ENCODE measurements around the gene TRABD. TPM values are rescaled to one million over a fixed set of nuclear protein-coding genes. Genes with fewer than 3 reads are reported as not detected.
A peak's percentile ranks its signal among the peaks of the same experiment; 100 is the strongest.

TRABD gene
- total and polyA plus RNA-seq, 5 experiments from 2014 or later, result 28.7 to 113 (median 46.7) TPM

GRCh38 chr22:50224071-50224470 is 38.4 kb downstream of the TRABD start:
- peaks cover 0 to 51% (median 10%) of the 10 kb centered on the region in 3 donors for H3K36me3 Mint-ChIP-seq
- peak overlapping the region in 1 of 10 donors; percentile 79 for H3K27ac Mint-ChIP-seq
- POLR2A ChIA-PET, result no interaction called here

DNA sequence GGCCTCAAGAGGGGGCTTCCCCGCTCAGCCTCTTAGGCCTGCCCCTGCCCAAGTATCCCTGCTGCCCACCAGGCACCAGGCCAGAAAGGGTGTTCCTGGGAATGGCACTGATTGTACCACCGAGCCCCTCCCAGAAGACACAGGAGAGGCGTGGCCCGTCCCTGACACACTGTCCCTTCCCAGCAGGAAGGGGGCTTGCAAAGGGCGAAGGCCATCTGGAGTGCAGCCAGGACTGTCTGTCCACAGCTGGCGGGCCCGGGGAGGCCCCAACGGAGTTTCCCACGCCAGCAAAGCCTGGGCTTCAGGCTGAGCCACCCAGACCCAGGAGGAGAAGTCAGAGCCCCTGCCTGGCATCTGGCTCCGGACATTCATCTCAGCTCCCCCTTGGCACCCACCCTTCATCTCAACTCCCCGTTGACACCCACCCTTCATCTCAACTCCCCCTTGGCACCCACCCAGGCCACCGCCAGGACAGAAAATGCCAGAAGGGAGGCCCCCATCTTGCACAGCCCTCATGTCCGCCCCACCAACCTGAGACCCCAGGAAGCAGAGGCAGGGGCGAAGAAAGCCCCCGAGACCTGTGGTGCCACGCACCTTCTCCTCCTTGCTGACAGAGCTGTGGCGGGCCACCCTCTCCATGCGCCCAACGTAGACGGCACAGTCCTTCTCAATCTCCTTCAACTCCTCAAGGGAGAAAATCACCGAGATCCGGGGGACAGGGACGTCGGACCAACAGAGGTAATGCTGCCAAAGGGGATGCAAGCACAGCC is 39.7 kb downstream of the TRABD start:
- Mint-ChIP-seq H3K36me3 (peaks cover 0 to 63% (median 10%) of the 10 kb centered on the region in 3 donors), H3K27me3 (no peaks in the 10 kb centered on the region), H3K27ac (peak overlapping the region in 1 of 10 donors; percentile 62), H3K4me1 (peaks cover 3 to 10% (median 8%) of the 10 kb centered on the region in 4 donors), H3K4me3 (no peak overlapping the region), H3K9me3 (no peaks in the 10 kb centered on the region)
- no peak for ATAC-seq
- POLR2A ChIA-PET, result no interaction called here
- DNase-seq, result no peak

More at GRCh38 chr22:50224071-50224470, 38.4 kb downstream of the TRABD start:
- Mint-ChIP-seq H3K4me1 (peaks cover 0 to 11% (median 8%) of the 10 kb centered on the region in 4 donors), H3K27me3 (no peaks in the 10 kb centered on the region), H3K9me3 (no peaks in the 10 kb centered on the region), H3K4me3 (no peak overlapping the region)
- ATAC-seq (no peak), DNase-seq (no peak)

GRCh38 chr22:50226063-50226874 is 40.6 kb downstream of the TRABD start:
- DNase-seq, result no peak
- H3K4me3 Mint-ChIP-seq, result no peak overlapping the region
- peaks cover 3 to 10% (median 8%) of the 10 kb centered on the region in 4 donors for H3K4me1 Mint-ChIP-seq
- H3K9me3 Mint-ChIP-seq, result no peaks in the 10 kb centered on the region
- no peak for ATAC-seq
- peak overlapping the region in 2 of 10 donors; percentile 18 to 48 for H3K27ac Mint-ChIP-seq
- POLR2A ChIA-PET, result no interaction called here
- H3K27me3 Mint-ChIP-seq, result no peaks in the 10 kb centered on the region
- peaks cover 0 to 63% (median 10%) of the 10 kb centered on the region in 3 donors for H3K36me3 Mint-ChIP-seq

DNA sequence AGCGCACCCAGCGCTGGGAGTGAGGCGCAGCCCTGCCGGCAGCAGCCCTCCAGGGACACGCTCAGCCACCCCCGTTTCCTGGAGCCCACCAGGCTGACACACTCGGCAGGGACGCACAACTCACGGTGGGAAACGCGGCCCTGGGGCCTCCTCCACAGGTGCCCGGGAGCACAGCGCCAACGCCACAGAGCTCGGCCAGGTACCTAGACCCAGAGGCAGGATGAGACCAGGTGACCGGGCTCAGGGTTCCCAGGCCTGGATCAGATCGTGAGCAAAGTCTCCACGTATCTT is 41.1 kb downstream of the TRABD start:
- peaks cover 3 to 10% (median 8%) of the 10 kb centered on the region in 4 donors for H3K4me1 Mint-ChIP-seq
- POLR2A ChIA-PET, result no interaction called here
- no peak for DNase-seq
- peaks cover 0 to 68% (median 10%) of the 10 kb centered on the region in 3 donors for H3K36me3 Mint-ChIP-seq
- no peaks in the 10 kb centered on the region for H3K9me3 Mint-ChIP-seq
- ATAC-seq, result no peak
- no peaks in the 10 kb centered on the region for H3K27me3 Mint-ChIP-seq
- H3K27ac Mint-ChIP-seq, result no peak overlapping the region
- no peak overlapping the region for H3K4me3 Mint-ChIP-seq

GRCh38 chr22:50227579-50228215 is 42.0 kb downstream of the TRABD start:
- H3K9me3 Mint-ChIP-seq, result no peaks in the 10 kb centered on the region
- no peaks in the 10 kb centered on the region for H3K27me3 Mint-ChIP-seq
- no peak overlapping the region for H3K4me3 Mint-ChIP-seq
- DNase-seq (no peak), ATAC-seq (no peak)
- H3K27ac Mint-ChIP-seq, result peak overlapping the region in 1 of 10 donors; percentile 43
- peaks cover 0 to 75% (median 10%) of the 10 kb centered on the region in 3 donors for H3K36me3 Mint-ChIP-seq
- POLR2A ChIA-PET, result no interaction called here
- H3K4me1 Mint-ChIP-seq, result peaks cover 3 to 10% (median 8%) of the 10 kb centered on the region in 4 donors

DNA sequence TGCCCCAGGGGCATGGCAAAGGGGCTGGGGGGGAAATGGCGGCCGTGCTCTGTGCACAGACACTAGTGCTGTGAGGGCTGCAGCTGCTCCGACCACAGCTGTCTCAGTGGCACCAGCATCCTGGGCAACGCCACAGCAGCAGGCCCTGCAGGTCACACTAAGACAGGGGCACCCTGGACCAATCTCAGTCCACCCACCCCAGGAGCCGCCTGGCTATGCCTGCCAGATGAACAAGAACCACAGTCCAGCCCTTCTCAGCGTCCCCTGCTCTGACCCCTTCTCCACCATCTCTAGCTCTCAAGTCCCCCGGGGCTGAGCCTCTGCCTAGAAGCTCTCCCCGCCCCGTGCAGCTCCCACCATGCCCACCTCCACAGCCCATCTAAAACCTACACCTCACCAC is 42.7 kb downstream of the TRABD start:
- POLR2A ChIA-PET, result no interaction called here
- DNase-seq, result peak in 1 of 10 donors; percentile 36
- H3K4me3 Mint-ChIP-seq, result no peak overlapping the region

GRCh38 chr22:50229370-50229769 is 43.7 kb downstream of the TRABD start:
- ATAC-seq (no peak), DNase-seq (no peak)
- H3K4me3 Mint-ChIP-seq, result no peak overlapping the region
- no peaks in the 10 kb centered on the region for H3K9me3 Mint-ChIP-seq
- H3K36me3 Mint-ChIP-seq, result peaks cover 0 to 71% (median 4%) of the 10 kb centered on the region in 3 donors
- no peaks in the 10 kb centered on the region for H3K27me3 Mint-ChIP-seq
- POLR2A ChIA-PET, result no interaction called here
- no peak overlapping the region for H3K27ac Mint-ChIP-seq
- H3K4me1 Mint-ChIP-seq, result peaks cover 3 to 17% (median 15%) of the 10 kb centered on the region in 4 donors

More for the DNA sequence above, 42.7 kb downstream of the TRABD start:
- H3K27me3 Mint-ChIP-seq, result no peaks in the 10 kb centered on the region
- H3K36me3 Mint-ChIP-seq, result peaks cover 0 to 73% (median 6%) of the 10 kb centered on the region in 3 donors
- peak overlapping the region in 3 of 10 donors; percentile 53 to 75 (median 62) for H3K27ac Mint-ChIP-seq
- no peaks in the 10 kb centered on the region for H3K9me3 Mint-ChIP-seq
- ATAC-seq, result no peak
- H3K4me1 Mint-ChIP-seq, result peaks cover 3 to 10% (median 8%) of the 10 kb centered on the region in 4 donors

GRCh38 chr22:50232481-50233151 is 46.9 kb downstream of the TRABD start:
- POLR2A ChIA-PET, result interaction anchor here (0.8 kb wide), 1 partner anchor 12 kb away, joined by 3 read pairs; no protein-coding TSS in a partner anchor
- Mint-ChIP-seq H3K36me3 (peaks cover 0 to 69% (median 0%) of the 10 kb centered on the region in 3 donors), H3K9me3 (no peaks in the 10 kb centered on the region), H3K4me3 (no peak overlapping the region), H3K27me3 (no peaks in the 10 kb centered on the region), H3K27ac (no peak overlapping the region), H3K4me1 (peaks cover 12 to 36% (median 28%) of the 10 kb centered on the region in 4 donors)
- no peak for ATAC-seq
- no peak for DNase-seq

GRCh38 chr22:50233223-50233622 is 47.5 kb downstream of the TRABD start:
- ATAC-seq (no peak), DNase-seq (no peak)
- peaks cover 0 to 75% (median 0%) of the 10 kb centered on the region in 3 donors for H3K36me3 Mint-ChIP-seq
- H3K4me3 Mint-ChIP-seq, result no peak overlapping the region
- no peaks in the 10 kb centered on the region for H3K27me3 Mint-ChIP-seq
- POLR2A ChIA-PET, result no interaction called here
- no peaks in the 10 kb centered on the region for H3K9me3 Mint-ChIP-seq
- H3K27ac Mint-ChIP-seq, result no peak overlapping the region
- H3K4me1 Mint-ChIP-seq, result peaks cover 12 to 41% (median 32%) of the 10 kb centered on the region in 4 donors

- Mint-ChIP-seq H3K36me3 (peaks cover 0 to 70% (median 0%) of the 10 kb centered on the region in 3 donors), H3K9me3 (no peaks in the 10 kb centered on the region), H3K27ac (peak overlapping the region in 3 of 10 donors; percentile 6 to 88 (median 65)), H3K4me1 (peaks cover 23 to 62% (median 35%) of the 10 kb centered on the region in 4 donors), H3K27me3 (no peaks in the 10 kb centered on the region), H3K4me3 (peak overlapping the region in 1 of 10 donors; percentile 34)
- POLR2A ChIA-PET, result no interaction called here
- DNase-seq (no peak), ATAC-seq (no peak)
Measured at GRCh38 chr22:50236731-50237409, 51.2 kb downstream of the TRABD start.

- Mint-ChIP-seq H3K9me3 (no peaks in the 10 kb centered on the region), H3K27me3 (no peaks in the 10 kb centered on the region)
- POLR2A ChIA-PET, result interaction anchor here (0.7 kb wide), 1 partner anchor 308 kb away, joined by 3 read pairs; no protein-coding TSS in a partner anchor
Measured at GRCh38 chr22:50238755-50239154, 53.0 kb downstream of the TRABD start.

More at GRCh38 chr22:50238755-50239154, 53.0 kb downstream of the TRABD start:
- H3K4me1 Mint-ChIP-seq, result peaks cover 24 to 73% (median 40%) of the 10 kb centered on the region in 4 donors
- DNase-seq (no peak), ATAC-seq (no peak)
- no peak overlapping the region for H3K4me3 Mint-ChIP-seq
- peaks cover 0 to 55% (median 0%) of the 10 kb centered on the region in 3 donors for H3K36me3 Mint-ChIP-seq
- H3K27ac Mint-ChIP-seq, result no peak overlapping the region
